Measurements from ENCODE around the gene SYNPR.

Gene SYNPR

DNA sequence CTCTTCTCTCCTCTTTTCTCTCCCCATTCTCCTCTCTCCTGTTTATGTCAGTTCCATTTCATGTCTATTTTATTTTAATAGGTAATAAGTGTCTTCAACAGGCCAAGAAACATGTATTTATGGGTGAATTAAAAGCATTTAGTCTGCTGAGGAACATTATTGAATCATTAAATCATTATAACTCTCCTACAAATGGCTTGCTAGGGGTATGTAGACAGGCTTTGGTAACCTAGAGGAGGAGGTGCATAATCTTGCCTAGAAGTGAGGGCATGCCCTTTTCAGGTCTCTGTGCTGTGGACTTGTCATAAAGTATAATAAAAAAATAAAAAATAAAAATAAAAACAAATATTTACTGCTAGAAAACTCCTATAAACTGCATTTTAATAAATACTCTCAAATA lies 285.5 kb downstream of the SYNPR start:
- in situ Hi-C loops (cut with HindIII; ENCODE audit: low sequenced_read_pairs) = no loop called here
- TF ChIP-seq CTCF (IDR thresholded peaks at IDR 0.05; ENCODE audit: low read depth, low read length) = no peak

GRCh38 chr3:63565220-63565619 lies 287.1 kb downstream of the SYNPR start:
- in situ Hi-C loops (cut with HindIII; ENCODE audit: low sequenced_read_pairs) = no loop called here
- no peak for TF ChIP-seq CTCF (IDR thresholded peaks at IDR 0.05; ENCODE audit: low read depth, low read length)
- H3K4me3 ChIP-seq (ENCODE audit: low read depth, low read length) = no peak overlapping the region
- no peak for DNase-seq (ENCODE audit: low read depth, low spot score)

More for the DNA sequence above, 285.5 kb downstream of the SYNPR start:
- no peak overlapping the region for H3K4me3 ChIP-seq (ENCODE audit: low read depth, low read length)
- DNase-seq (ENCODE audit: low read depth, low spot score) = no peak

- DNase-seq (ENCODE audit: low read depth, low spot score) = no peak
- H3K4me3 ChIP-seq (ENCODE audit: low read depth, low read length) = no peak overlapping the region
- in situ Hi-C loops (cut with HindIII; ENCODE audit: low sequenced_read_pairs) = no loop called here
- no peak for TF ChIP-seq CTCF (IDR thresholded peaks at IDR 0.05; ENCODE audit: low read depth, low read length)
These were observed 293.6 kb downstream of the SYNPR start for GRCh38 chr3:63571682-63572081.

DNA sequence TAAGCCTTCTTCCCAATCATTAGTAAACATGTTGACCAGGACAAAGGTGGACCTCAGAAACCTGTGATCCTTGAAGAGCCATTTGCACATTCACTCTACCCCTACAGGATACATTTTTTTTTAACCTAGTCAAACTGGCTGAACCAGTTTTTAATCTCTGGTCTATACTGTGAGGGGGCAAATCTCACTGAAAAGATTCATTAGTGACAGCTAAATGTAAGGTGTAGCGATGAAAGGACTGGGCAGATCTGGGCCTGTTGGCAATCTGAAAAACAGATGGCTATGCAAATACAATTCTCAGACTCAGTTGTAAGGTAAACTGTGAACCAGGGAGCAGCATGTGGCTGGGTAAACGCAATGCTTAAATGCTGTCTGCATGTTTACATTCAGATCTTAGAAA lies 298.7 kb downstream of the SYNPR start:
- TF ChIP-seq CTCF (IDR thresholded peaks at IDR 0.05; ENCODE audit: low read depth, low read length) = no peak
- H3K4me3 ChIP-seq (ENCODE audit: low read depth, low read length) = no peak overlapping the region
- DNase-seq (ENCODE audit: low read depth, low spot score) = no peak
- in situ Hi-C loops (cut with HindIII; ENCODE audit: low sequenced_read_pairs) = no loop called here

GRCh38 chr3:63578858-63579257 lies 300.8 kb downstream of the SYNPR start:
- H3K4me3 ChIP-seq (ENCODE audit: low read depth, low read length) = no peak overlapping the region
- DNase-seq (ENCODE audit: low read depth, low spot score) = no peak
- TF ChIP-seq CTCF (IDR thresholded peaks at IDR 0.05; ENCODE audit: low read depth, low read length) = no peak
- in situ Hi-C loops (cut with HindIII; ENCODE audit: low sequenced_read_pairs) = no loop called here

GRCh38 chr3:63580151-63580550 lies 302.0 kb downstream of the SYNPR start:
- DNase-seq (ENCODE audit: low read depth, low spot score) = no peak
- no peak for TF ChIP-seq CTCF (IDR thresholded peaks at IDR 0.05; ENCODE audit: low read depth, low read length)
- in situ Hi-C loops (cut with HindIII; ENCODE audit: low sequenced_read_pairs) = no loop called here
- no peak overlapping the region for H3K4me3 ChIP-seq (ENCODE audit: low read depth, low read length)

DNA sequence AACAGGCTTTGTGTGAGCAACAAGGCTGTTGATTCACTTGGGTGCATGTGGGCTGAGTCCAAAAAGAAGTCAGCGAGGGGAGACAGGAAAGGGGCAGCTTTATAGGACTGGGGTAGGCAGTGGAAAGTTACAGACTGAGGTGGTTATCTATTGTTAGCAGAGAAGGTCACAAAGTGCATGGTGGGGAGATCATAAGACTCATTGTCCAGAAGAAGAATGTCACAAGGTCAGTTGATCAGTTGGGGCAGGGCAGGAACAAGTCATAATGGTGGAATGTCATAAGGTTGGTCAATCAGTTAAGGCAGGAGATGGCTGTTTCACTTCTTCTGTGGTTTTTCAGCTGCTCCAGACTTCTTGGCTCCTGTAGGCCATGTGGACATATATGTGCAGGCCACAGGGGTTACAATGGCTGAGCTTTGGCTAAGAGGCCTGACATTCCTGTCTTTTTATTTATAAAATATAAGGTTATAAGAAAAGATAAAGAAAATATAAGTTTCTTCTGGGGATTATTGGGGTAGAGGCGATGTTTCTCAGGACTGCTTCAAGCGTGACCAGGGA lies 304.9 kb downstream of the SYNPR start:
- DNase-seq (ENCODE audit: low read depth, low spot score) = no peak
- in situ Hi-C loops (cut with HindIII; ENCODE audit: low sequenced_read_pairs) = no loop called here
- TF ChIP-seq CTCF (IDR thresholded peaks at IDR 0.05; ENCODE audit: low read depth, low read length) = no peak
- H3K4me3 ChIP-seq (ENCODE audit: low read depth, low read length) = no peak overlapping the region

All from astrocyte of the spinal cord (primary cell).